HG03520 (cell line): ENCODE measurements around the gene FSCN2.

ENCODE experiments used
- ATAC-seq: cut with Tn5 transposase; IDR thresholded peaks from one replicate; pipeline ENCODE4 v1.9.1; 2021; ENCODE audit warnings: mild to moderate bottlenecking, moderate library complexity; ENCODE audit not compliant: unreplicated experiment

FSCN2 gene

GRCh38 chr17:81527591-81528383 lies at the start of gene FSCN2:
Gene FSCN2, plus strand, starts transcription at chr17:81528377. Its CDS starts 155 bp downstream, at chr17:81528532.
- no peak for ATAC-seq

- ATAC-seq, result no peak
Observed at GRCh38 chr17:81479175-81480071, 48.8 kb upstream of the FSCN2 start.

- ATAC-seq, result no peak
Observed at GRCh38 chr17:81480140-81481072, 47.8 kb upstream of the FSCN2 start.

- ATAC-seq, result no peak
Observed at GRCh38 chr17:81481073-81481799, 46.9 kb upstream of the FSCN2 start.

- no peak for ATAC-seq
Observed at GRCh38 chr17:81481815-81482505, 46.2 kb upstream of the FSCN2 start.

- ATAC-seq, result no peak
Observed at GRCh38 chr17:81482673-81483072, 45.5 kb upstream of the FSCN2 start.

GRCh38 chr17:81483085-81483861 lies 44.9 kb upstream of the FSCN2 start:
- no peak for ATAC-seq

- no peak for ATAC-seq
Observed at GRCh38 chr17:81483862-81484194, 44.3 kb upstream of the FSCN2 start.

- ATAC-seq, result peak; percentile 65
Observed at GRCh38 chr17:81484195-81484979, 43.8 kb upstream of the FSCN2 start.

GRCh38 chr17:81486199-81486810 lies 41.9 kb upstream of the FSCN2 start:
- no peak for ATAC-seq

GRCh38 chr17:81487089-81487486 lies 41.1 kb upstream of the FSCN2 start:
- ATAC-seq, result no peak

GRCh38 chr17:81487487-81488275 lies 40.5 kb upstream of the FSCN2 start:
- peak; percentile 35 for ATAC-seq

GRCh38 chr17:81488276-81488860 lies 39.8 kb upstream of the FSCN2 start:
- ATAC-seq, result no peak

- no peak for ATAC-seq
Observed at GRCh38 chr17:81489012-81489997, 38.9 kb upstream of the FSCN2 start.
